ENCODE data around the gene EXOC2. TPM values are rescaled to one million over a fixed set of nuclear protein-coding genes. Genes with fewer than 3 reads are reported as not detected.

Gene EXOC2
- total and polyA plus RNA-seq, 10 of the 15 experiments (the other 5 are each of a cell fraction or from before 2014, with no cell fraction given), result 8.7 to 32.8 (median 20.7) TPM

GRCh38 chr6:626236-626635, 66.7 kb downstream of the EXOC2 start:
- peaks cover 8% of the 10 kb centered on the region; the same call in 1 of the 2 replicates for H3K4me1 ChIP-seq (ENCODE audit: control insufficient read depth, insufficient read depth, low read length)
- H3K27me3 ChIP-seq (replicated peaks in 1 of 2; ENCODE audit: control insufficient read depth in 2 of 2, insufficient read depth in 2 of 2, low read length in 1 of 2), result no peaks in the 10 kb centered on the region
- ChIA-PET SMC1A (ENCODE audit: uncharacterized antibody, unreplicated experiment) (interaction anchor here (2.0 kb wide), 1 partner anchor 19 kb away, joined by 4 read pairs; no protein-coding TSS in a partner anchor), CTCF (no interaction called here), RAD21 (ENCODE audit: unreplicated experiment) (no interaction called here), POLR2A (no interaction called here)
- intact Hi-C loops (cut with micrococcal nuclease; ENCODE audit: unreplicated experiment) (no loop called here), in situ Hi-C loops (cut with MboI) (no loop called here)
- peaks cover 3% of the 10 kb centered on the region in 2 experiments; a peak in 3 of 4 replicates for H3K36me3 ChIP-seq (ENCODE audit: control insufficient read depth in 2 of 2, insufficient read depth in 2 of 2, low read length in 1 of 2)
- WGBS (ENCODE audit: insufficient coverage, insufficient replicate concordance, low lambda C conversion rate, missing lambda C conversion rate), result 91% methylated on average over 9 of the region's 9 CpGs
- no peak overlapping the region for H3K27ac ChIP-seq (ENCODE audit: control insufficient read depth, insufficient read depth)
- H3K4me2 ChIP-seq (ENCODE audit: control insufficient read depth, insufficient read depth), result no peak overlapping the region
- no peak overlapping the region for H3K4me3 ChIP-seq
- BruUV-seq (replicated peaks), result no TSS peak
- no peak overlapping the region for H2AFZ ChIP-seq (ENCODE audit: control insufficient read depth, low read depth, low read length)
- ATAC-seq, result no peak
- no peak for TF ChIP-seq ZNF274 (IDR thresholded peaks at IDR 0.05; ENCODE audit: insufficient read depth, insufficient read length)
- TF ChIP-seq BCL3 (IDR thresholded peaks at IDR 0.05; ENCODE audit: borderline replicate concordance, insufficient read depth, low read depth, low read length, poor library complexity, severe bottlenecking), result no peak
- TF ChIP-seq EED (IDR thresholded peaks at IDR 0.05; ENCODE audit: low read depth), result no peak
- no peak for TF ChIP-seq NFYA (IDR thresholded peaks at IDR 0.05; ENCODE audit: borderline replicate concordance, low read depth, low read length)
- no peak for TF ChIP-seq SMAD1 (IDR thresholded peaks at IDR 0.05; ENCODE audit: low read depth, partially characterized antibody)
- H4K20me1 ChIP-seq (ENCODE audit: control insufficient read depth, insufficient read depth), result no peaks in the 10 kb centered on the region
- no peaks in the 10 kb centered on the region for H3K9me3 ChIP-seq (replicated peaks; ENCODE audit: control insufficient read depth, insufficient read depth, low read length)
- FAIRE-seq, result no peak
- H3K79me2 ChIP-seq (ENCODE audit: control insufficient read depth, insufficient read depth, low read length), result no peaks in the 10 kb centered on the region; the same call in 1 of the 2 replicates
- DNase-seq (ENCODE audit: low read depth, low spot score), result no peak
- H3K9ac ChIP-seq (ENCODE audit: control insufficient read depth, insufficient read depth, low read length), result no peak overlapping the region

GRCh38 chr6:624979-625378, 68.0 kb downstream of the EXOC2 start:
- no peak overlapping the region for H3K27ac ChIP-seq (ENCODE audit: control insufficient read depth, insufficient read depth)
- H3K79me2 ChIP-seq (ENCODE audit: control insufficient read depth, insufficient read depth, low read length), result no peaks in the 10 kb centered on the region; the same call in 1 of the 2 replicates
- WGBS (ENCODE audit: insufficient coverage, insufficient replicate concordance, low lambda C conversion rate, missing lambda C conversion rate), result 4% methylated on average over 11 of the region's 11 CpGs
- in situ Hi-C loops (cut with MboI) (no loop called here), intact Hi-C loops (cut with micrococcal nuclease; ENCODE audit: unreplicated experiment) (no loop called here)
- DNase-seq (ENCODE audit: low read depth, low spot score) (peak; percentile 36), FAIRE-seq (no peak), ATAC-seq (no peak)
- peaks cover 8% of the 10 kb centered on the region; the same call in 1 of the 2 replicates for H3K4me1 ChIP-seq (ENCODE audit: control insufficient read depth, insufficient read depth, low read length)
- SMC1A ChIA-PET (ENCODE audit: uncharacterized antibody, unreplicated experiment), result interaction anchor here (1.0 to 2.0 kb wide), 2 partner anchors 18 to 97 kb away, joined by 3 to 4 read pairs; no protein-coding TSS in a partner anchor
- POLR2A ChIA-PET, result no interaction called here
- no peaks in the 10 kb centered on the region for H3K9me3 ChIP-seq (replicated peaks; ENCODE audit: control insufficient read depth, insufficient read depth, low read length)
- H4K20me1 ChIP-seq (ENCODE audit: control insufficient read depth, insufficient read depth), result no peaks in the 10 kb centered on the region
- TF ChIP-seq CTCF (IDR thresholded peaks at IDR 0.05 in 2 of 3, conservative IDR thresholded peaks at IDR 0.05 in 1 of 3; ENCODE audit: control insufficient read depth in 2 of 3, extremely low read depth in 1 of 3, insufficient read depth in 1 of 3, low read depth in 3 of 3, low read length in 3 of 3) (peak in 1 of 3 experiments; percentile 22; a peak in 2 of 6 replicates), USF2 (IDR thresholded peaks at IDR 0.05; ENCODE audit: borderline replicate concordance, low read depth, low read length) (no peak)
- H3K9ac ChIP-seq (ENCODE audit: control insufficient read depth, insufficient read depth, low read length), result no peak overlapping the region
- H3K4me2 ChIP-seq (ENCODE audit: control insufficient read depth, insufficient read depth), result no peak overlapping the region
- H3K4me3 ChIP-seq, result no peak overlapping the region
- no TSS peak for BruUV-seq (replicated peaks)
- peaks cover 0 to 3% of the 10 kb centered on the region in 2 experiments; a peak in 3 of 4 replicates for H3K36me3 ChIP-seq (ENCODE audit: control insufficient read depth in 2 of 2, insufficient read depth in 2 of 2, low read length in 1 of 2)
- no peaks in the 10 kb centered on the region for H3K27me3 ChIP-seq (replicated peaks in 1 of 2; ENCODE audit: control insufficient read depth in 2 of 2, insufficient read depth in 2 of 2, low read length in 1 of 2)
- RAD21 ChIA-PET (ENCODE audit: unreplicated experiment), result no interaction called here
- H2AFZ ChIP-seq (ENCODE audit: control insufficient read depth, low read depth, low read length), result no peak overlapping the region
- CTCF ChIA-PET, result interaction anchor here (1.0 kb wide), 1 partner anchor 97 kb away, joined by 3 read pairs; no protein-coding TSS in a partner anchor
